Activated CD4-positive, CD25-positive, alpha-beta regulatory T cell treated with anti-CD3 and anti-CD28 coated beads, Interleukin-2, amount 50 U/mL, for 72 hours (primary cell): Measurements from ENCODE around the gene DPYSL3.
"Not testable (repeated sequence)": the region's sequence is repeated elsewhere in the genome, so short reads cannot be mapped to it uniquely, and the experiment has no call there.

Experiments
- DNase-seq: peaks from one replicate; pipeline ENCODE4 v3.0.0; 2021

Gene DPYSL3

DNA sequence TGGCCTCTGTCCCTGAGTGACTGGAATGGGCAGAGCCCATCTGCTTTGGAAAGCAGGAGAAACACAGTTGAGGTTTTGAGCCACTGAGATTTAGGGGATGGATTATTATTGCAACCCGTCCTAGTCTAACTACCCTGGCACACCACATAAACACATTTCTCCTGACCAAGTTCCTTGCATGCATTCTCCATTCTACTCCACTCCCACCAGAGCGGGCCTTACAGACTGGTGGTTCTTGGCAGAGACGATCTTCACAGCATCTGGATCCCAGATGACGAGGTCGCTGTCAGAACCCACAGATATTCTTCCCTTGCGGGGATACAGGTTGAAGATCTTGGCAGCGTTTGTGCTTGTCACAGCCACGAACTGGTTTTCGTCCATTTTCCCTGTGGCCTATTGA lies 111.0 kb downstream of the DPYSL3 start:
- no peak for DNase-seq

DNA sequence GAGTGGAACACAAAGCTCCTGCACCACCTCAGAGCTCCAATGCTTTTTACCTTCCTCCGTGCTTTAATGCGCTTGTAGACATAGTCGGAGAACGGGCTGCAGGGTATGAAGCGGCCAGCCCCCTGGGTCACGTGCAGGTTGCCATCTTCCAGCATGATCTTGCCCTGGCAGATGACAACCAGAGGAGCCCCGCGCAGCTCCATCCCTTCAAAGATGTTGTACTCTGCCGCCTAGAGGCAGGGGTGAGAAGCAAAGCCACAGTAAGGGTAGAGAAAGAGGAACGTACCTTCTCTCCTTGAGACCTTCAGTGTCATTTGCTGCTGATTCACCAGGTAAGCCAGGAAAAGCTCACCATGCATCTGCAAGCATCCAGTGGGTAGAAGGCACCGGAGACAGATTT lies 112.3 kb downstream of the DPYSL3 start:
- no peak for DNase-seq

DNA sequence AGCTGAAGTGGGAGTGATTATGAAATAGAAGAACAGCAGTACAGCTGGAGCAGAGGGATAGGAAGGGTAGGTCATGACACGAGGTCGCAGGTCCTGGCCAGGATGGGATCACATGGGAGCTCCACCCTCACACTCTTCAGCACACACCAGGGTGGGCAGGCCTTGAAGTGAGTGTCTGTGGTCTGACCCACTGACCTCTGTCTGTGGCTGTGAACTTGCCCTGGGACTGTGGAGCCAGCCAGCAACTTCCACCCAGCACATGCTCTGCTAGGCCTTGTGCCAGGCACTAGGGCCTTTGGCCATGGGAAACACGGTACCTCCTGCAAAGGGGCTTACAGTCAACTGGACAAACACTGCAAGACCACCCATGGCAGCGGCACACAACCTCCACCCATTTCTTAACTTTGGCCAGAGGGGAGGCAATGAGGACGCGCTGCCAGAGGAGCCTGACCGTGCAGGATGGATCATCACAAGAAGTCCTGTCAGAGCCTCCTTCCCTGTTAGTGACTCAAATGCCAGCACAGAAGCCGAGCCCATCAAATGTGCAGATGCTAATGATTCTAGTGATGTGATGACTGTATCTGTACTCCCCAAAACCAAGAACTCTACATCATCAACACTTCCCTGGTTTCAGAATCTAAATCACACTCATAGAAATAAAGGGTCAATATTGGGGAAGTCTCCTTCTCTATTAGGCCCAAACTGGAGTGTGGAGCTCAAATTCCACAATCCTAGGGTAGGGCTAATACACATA lies 113.6 kb downstream of the DPYSL3 start:
- DNase-seq: no peak

DNA sequence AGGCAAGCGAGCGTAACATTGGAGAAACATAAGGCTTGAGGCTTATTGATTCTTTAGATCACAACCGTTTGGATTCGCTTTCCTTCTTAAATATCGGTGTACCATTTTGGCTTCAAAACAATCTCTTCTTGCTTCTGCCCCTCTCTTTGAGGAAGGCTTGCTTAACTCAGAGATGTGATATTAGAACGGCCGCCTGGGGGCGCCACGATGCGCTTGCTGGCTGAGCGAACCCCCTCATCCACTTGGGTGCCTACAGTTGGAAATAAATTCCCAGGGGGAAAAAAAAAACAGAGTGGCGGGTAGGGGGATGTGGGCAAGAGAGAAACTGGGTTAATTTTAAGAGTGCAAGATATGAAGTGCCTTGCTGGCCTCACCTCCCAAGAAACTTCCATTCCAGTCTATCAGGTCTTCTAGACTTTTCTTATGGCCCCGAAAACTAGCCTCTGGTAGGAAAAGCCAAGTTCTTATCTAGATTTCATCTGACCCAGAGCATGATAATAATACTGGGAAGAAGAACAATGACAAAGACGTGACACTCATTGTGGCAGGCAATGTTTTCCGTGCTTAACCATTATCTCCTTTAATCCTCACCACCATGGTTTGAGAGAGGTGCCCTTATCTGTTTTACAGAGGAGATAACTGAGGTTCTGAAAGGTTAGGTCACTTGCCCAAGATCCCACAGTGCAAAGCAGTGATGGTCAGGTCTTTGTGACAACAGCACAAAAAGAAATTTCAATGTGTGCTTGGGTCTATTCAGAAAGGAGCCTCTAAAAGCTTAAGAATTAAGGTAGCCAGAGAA lies 115.8 kb downstream of the DPYSL3 start:
- no peak for DNase-seq

DNA sequence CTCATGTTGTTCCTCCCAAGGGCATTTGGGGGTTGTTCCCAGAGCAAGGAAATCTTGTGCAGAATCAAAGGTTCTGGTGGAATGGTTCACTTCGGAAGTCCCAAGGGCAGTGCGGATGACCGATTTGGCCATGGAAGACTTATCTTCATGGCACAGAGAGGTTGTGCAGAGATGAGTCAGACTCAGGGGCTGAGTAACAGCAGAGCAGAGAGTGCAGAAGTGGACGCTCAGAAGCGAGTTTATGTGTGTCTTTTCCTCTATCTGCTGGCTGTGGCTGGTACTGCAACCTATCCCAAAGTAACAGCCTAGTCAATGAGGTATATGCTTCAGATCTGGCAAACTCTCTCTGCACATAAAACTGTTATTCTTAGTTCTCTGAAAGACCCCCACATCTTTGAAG lies 118.1 kb downstream of the DPYSL3 start:
- no peak for DNase-seq

DNA sequence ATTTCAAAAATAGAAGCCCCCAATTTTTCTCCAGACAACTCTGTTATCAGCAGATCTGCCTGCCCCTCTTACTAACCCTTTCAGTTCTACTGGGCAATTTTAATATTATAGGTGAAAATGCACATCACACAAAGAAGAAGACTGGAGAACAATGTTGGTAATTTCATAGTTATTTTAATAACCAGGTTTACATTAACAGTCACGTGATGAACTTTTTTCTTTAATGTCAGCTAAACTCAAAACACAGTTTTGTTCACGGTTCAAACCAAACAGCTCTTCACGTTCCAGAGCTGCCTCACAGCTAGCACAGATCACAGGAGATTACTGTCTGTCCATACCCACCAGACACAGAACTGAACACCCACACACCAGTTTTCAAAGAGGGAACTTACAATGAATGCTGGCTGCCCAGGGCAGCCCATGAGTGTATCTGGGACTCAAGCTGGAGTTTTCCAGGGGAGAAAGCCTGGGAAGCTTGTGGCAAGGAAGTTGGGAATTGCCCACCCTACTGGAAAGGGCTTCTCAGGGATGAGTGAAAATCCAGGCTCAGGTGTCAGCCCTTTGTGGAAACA lies 119.1 kb downstream of the DPYSL3 start:
- DNase-seq: no peak

DNA sequence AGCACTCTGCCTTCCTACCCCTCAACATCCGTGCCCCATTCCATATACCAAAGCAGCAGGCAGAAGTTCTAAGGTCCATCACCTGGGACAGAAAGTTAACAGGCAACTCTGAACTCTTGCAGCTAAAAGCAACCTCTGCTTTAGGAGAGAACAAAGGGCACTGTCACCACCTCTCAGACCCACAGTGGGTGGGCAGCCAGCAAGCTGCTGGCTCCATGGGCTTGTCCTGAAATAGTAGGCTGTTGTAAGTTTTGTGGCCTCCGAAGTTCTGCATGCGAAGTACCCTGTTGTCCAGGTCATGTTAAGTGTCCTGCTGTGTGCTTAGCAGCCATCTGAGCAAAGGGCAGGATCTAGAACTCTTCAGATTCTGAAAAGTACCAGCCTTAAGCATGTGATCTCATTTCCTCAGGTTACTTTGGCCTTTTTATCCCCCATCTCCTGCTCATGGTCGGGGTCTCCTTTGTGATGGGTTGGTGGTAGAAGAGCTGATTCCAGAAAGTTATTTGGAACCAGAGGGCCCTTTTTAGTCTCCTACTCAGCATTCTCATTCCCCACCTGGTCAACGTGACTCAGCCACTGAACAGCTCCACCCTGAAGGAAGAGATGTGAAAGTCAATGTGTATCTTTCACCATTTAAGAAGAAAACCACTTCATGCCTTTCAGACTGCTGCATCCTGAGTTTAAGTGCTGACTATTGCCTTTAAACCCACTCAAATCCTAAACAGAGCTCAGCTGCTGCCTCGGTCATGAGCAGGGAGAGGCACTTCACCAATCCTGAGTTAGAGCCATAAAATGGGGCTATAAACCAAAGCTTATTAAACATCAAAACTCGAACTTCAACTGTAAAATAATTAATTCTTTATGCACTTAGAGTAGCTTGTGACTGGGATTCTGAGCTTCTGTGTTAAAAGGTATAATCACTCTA lies 121.4 kb downstream of the DPYSL3 start:
- no peak for DNase-seq

DNA sequence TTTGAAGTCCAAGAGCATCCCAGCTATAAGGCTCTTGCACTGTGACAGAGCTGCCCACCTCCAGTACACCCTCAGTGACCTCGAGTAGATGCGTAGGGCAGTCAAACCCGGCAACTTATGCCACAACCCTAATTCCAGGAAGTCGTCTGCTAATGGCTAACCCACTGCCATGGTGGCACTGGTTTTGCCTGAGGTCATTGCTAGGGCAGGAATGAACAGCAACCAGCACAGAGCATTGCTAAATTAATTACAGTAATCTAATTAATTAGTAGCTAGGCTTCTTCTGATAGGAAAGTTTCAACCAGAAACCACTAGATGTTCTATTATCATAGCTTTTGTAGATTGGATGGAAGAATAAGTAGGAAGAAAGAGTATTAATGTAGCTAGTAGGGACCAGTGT lies 122.8 kb downstream of the DPYSL3 start:
- no peak for DNase-seq

DNA sequence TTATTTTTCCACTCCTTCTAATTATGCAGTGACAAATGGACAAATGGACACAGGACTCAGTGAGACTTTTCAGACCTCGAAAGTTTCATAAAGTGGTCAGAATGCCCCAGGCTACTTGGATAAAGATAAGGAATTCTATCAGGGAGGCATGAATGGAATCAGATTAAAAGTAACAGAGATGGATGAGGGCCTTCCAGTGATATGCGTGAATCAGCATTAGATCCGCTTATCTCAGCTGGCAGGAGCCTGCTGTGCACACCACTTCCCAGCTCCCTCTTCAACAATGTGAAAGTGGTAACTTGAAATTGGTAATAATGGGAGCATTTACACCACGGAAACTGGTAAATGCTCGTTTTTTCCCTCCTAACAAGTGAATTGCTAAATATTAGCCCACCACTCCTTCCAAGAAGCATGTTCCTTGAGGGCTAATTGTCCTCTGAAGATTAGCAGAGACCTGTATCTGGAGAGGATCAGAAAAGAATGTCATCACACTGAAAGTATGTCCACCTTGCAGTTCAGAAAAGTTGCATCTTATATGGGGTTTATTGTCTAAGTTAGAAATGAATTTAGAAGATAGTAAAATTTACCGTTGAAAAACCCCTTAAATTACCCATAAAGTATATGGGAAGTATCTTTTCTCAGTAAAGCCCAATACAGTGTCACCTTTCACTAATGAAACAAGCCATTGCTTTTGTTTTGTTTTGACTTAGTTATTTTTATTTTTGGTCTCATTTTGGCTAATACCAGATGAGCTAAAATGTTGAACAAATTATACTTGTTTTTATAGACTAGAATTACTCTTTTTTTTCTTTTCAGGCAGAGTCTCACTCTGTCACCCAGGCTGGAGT lies 125.3 kb downstream of the DPYSL3 start:
- DNase-seq: no peak

DNA sequence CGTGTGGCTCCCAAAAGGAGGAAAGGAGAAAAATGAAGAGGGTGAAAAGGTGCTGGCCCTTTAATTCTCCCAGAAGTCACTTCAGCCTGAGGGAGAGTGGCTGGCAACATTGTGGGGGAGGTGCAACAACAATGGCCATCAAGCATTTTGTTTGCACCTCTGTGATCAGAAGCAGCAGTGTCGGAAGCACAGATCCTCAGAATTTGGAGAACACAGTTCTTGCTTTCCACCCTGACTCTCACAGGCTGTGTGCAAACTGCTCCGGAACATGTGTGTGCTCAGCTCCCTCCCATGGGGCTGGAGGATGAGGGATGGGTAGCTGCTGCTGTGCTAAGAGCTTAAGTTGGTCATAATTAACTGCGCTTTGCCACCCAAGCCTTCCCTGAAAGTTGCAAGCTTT lies 127.1 kb downstream of the DPYSL3 start:
- DNase-seq: no peak

DNA sequence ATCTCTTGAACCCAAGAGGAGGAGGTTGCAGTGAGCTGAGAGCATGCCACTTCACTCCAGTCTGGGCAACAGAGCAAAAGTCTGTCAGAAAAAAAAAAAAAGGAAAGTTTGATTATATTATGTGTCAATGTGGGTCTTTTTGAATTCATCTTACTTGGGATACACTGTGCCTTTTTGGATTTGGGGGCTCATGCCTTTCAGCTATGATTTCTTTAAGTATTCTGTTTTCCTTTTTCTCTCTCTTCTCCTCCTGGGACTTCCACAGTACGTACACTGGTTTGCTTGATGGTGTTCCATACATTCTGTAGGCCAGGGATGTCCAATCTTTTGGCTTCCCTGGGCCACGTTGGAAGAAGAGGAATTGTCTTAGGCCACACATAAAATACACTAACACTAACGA lies 128.3 kb downstream of the DPYSL3 start:
- DNase-seq: no peak

DNA sequence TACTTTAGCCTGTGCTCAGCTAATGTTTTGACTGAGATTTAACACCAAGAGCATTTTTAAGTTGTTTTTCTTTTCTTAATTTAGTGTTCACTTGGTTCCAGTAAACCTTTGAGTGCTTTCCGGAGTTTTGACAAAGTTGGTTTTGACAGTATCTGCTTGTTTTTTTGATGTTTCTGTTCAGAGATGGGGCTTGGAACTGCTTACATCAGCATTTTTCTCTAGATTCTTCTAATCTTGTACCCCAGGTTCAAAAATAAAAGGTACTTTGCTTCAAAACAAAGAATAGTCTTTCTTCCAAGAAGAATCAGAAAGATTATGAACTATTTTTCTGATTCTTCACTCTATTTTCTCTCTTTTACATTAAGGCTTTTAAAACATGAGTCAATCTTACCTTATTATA lies 132.2 kb downstream of the DPYSL3 start:
- DNase-seq: no peak

DNA sequence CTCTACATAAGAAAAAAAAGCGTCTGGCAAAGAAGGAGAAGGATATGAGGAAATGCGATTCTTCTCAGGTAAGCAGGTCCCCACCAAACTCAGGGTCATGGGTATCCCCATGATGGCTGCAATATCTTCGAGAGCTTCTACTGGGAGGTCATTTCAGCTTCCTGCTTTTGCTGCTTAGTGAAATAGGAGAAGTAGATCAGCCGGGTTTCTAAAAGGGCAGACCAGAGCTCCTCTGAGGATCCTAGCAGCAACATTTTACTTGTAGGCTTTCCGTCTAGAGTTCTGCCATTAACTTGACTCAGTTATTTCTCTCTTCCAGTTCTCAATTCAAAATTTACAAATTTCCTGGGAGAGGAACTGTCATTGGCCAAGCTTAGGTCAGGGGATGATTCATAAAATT lies 134.7 kb downstream of the DPYSL3 start:
- DNase-seq: no peak

DNA sequence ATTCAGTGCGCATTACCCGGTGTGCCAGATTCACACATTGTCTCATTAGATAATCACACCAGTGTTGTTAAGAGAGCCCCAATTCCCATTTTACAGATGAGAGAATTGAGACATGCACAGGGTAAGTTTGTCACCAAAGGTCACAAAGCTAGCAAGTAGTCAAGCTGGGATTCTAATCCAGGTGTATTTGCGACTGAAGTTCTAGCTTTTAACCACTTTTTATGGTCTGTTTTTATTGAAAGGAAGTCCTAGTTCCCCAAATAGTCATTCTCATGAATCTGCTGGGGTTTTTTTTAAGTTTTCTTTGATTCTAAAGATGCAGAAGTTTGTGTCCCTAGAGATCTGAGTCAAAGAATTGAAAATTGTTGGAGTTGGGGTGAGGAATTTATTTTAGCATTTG lies 136.5 kb downstream of the DPYSL3 start:
- DNase-seq: no peak

DNA sequence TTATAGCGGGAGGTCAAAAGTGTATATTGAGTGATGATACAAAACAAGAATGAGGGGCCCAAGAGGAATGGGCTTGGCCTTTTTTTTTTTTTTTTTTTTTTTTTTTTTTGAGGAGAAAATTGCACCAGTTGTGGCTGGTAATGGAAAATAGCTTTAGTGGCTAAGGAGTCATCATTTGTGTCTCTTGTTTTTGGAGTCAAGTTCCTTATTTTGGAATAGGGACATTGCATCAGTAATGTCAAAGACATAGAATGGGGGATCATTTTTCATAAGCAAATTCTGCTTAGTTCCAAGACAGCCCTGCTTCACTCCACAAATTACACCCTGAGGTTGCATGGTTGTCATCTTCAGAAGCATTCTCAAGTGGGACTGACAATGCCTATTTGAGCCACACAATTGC lies 137.7 kb downstream of the DPYSL3 start:
- DNase-seq: no peak

DNA sequence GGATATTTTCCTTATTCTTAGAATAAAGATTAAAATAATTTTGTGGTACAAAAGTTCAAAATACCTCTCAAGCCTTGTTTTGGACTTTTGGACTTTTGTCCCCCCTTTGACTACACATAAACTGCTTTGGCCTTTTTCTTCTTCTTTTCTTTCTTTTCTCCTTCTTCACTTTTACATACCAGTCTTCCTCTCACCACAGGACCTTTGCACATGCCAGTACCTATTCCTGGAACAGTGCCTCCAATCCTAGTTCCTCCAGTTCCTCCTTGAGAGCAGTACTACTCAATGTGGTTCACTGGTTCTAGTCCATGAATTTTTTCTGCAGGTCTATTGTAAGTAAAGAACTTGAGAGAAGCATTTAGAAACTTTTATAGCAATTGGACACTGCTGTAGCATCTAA lies 138.6 kb downstream of the DPYSL3 start:
- no peak for DNase-seq

DNA sequence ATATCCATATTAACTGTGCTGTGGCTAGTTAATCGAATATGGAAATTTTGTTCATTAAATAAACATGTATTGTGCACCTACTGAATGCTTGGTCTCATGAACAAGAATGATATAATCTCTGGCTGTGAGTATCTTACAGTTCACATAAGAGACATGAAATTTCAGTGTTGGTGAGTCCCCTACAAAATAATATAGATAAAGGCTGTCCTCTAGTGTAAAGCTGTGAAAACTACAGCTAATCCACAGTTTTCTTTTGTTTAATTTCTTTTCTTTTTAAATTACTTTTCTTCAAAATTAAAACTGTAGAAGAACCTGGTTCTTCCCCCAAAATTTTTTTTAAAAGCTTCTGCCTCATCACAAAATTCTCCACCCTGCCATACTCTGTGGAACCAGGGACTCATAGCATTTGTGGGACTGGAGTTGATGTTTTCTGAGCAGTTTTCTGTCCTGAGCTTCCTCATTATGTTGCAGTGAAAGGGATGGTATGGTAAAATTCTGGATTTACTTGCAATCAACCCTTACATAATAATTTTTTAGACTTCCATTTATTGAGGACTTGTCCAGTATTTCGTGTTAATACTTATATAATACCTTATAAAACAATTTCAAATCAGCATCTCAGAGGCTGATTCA lies 140.0 kb downstream of the DPYSL3 start:
- no peak for DNase-seq

DNA sequence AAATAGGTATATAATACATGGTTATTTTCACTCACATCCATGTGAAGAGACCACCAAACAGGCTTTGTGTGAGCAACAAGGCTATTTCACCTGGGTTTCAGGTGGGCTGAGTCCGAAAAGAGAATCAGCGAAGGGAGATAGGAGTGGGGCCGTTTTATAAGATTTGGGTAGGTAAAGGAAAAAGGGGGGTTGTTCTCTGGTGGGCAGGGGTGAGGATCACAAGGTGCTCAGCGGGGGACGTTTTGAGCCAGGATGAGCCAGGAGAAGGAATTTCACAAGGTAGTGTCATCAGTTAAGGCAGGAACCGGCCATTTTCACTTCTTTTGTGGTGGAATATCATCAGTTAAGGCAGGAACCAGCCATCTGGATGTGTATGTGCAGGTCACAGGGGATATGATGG lies 142.5 kb downstream of the DPYSL3 start:
- not testable (repeated sequence) for DNase-seq

DNA sequence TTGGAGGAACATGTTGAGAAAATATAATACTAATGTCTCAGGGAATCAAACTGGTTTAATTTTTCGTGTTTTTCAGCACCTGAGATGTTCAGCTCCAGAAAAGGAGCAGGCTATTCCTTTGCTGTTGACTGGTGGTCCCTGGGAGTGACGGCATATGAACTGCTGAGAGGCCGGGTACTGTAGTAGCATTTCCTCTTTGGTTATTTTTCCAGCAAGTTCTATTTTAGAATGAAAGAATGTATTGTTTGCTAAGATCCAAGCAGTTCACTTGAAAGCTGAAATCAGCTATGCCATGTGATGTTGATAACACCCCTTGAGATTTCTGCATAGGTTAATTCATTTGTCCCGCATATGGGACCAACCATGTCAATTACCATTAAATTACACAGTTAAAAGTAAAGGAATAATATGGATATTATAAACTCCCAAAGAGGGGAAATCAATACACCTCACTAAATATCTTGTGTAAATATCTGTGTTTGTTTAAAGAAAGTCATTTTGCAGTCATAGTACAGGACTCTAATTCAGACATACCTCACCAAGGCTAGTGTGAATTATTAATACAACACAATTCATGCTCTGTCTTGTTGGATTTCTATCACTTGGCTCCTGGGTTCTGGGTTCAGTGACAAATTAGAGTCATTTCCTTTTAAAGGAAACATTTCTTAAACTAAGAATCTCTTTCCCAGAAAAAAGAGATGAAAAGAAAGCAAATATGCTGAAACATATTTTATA lies 148.3 kb downstream of the DPYSL3 start:
- no peak for DNase-seq

DNA sequence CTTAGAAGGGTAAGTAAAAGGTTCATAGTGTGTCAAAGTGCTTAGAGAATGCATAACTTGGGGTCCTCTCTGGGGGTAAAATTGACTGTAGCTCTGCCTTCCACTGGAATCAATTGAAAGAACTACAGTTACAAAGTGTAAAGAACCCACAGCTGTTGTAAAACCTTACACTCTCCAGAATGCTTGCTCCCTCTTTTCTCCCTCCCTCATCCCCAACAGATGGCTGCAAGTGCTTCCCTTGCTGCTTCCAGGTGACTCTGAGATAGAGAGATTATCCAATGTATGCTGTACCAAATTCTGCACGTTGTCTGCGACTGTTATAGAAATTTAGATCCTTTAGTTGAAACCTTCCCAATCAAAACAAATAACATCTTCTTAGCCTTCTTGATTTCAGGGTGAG lies 149.1 kb downstream of the DPYSL3 start:
- DNase-seq: no peak

DNA sequence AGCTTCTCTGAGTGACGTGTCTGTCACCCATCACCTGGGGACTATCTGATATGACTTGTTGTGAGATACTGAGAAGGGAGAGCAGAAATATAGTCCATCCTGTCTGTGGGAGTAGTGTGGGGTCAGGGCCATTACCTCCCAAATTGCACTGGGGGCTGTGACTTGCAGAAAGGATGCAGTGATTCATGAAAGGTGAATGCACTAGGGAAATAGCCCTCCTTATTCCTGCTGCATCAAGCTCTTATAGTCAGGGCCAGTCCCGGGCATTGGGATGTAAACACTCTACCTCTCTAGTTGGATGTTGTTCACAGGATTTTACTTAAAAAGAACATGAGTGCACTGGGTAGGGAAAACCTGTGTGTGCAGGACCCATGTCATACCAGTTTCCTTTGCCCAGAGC lies 150.3 kb downstream of the DPYSL3 start:
- no peak for DNase-seq
